ENCODE results near the gene ALDH1L1. TPM values are rescaled to one million over a fixed set of nuclear protein-coding genes. Genes with fewer than 3 reads are reported as not detected.
A peak's percentile ranks its signal among the peaks of the same experiment; 100 is the strongest.

Gene ALDH1L1
- total RNA-seq, 1 donor from 2014 or later = 3.3 TPM

DNA sequence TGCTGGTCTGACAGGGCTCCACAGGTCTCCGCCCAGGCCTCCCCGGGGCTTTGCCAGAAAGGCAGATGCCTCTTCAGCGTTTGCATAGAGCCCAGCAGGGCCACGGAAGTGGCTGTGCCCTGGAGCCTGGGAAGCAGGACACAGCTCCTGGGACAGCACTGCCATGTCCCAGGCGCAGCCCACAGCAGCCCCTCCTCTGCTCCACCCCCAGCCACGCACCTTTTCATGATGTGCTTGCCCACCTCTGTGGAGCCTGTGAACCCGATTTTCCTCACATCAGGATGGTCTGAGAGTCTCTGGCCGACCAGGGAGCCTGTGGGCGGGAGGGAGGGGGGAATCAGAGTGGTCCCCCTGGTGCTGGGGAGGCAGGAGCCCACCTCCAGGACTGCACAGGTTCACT is 62.6 kb downstream of the ALDH1L1 start:
- intact Hi-C loops (cut with DNase I) = no loop called here
- no peaks in the 10 kb centered on the region for H3K9me3 ChIP-seq
- no peak overlapping the region for H3K27ac ChIP-seq
- no peak overlapping the region for H3K4me3 ChIP-seq
- TF ChIP-seq, protein P1, sequence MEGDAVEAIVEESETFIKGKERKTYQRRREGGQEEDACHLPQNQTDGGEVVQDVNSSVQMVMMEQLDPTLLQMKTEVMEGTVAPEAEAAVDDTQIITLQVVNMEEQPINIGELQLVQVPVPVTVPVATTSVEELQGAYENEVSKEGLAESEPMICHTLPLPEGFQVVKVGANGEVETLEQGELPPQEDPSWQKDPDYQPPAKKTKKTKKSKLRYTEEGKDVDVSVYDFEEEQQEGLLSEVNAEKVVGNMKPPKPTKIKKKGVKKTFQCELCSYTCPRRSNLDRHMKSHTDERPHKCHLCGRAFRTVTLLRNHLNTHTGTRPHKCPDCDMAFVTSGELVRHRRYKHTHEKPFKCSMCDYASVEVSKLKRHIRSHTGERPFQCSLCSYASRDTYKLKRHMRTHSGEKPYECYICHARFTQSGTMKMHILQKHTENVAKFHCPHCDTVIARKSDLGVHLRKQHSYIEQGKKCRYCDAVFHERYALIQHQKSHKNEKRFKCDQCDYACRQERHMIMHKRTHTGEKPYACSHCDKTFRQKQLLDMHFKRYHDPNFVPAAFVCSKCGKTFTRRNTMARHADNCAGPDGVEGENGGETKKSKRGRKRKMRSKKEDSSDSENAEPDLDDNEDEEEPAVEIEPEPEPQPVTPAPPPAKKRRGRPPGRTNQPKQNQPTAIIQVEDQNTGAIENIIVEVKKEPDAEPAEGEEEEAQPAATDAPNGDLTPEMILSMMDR (IDR thresholded peaks at IDR 0.05) = no peak
- H3K4me1 ChIP-seq = no peaks in the 10 kb centered on the region
- no peaks in the 10 kb centered on the region for H3K36me3 ChIP-seq
- no peaks in the 10 kb centered on the region for H3K27me3 ChIP-seq
- DNase-seq = peak; percentile 46
- ATAC-seq = no peak

- Histone ChIP-seq H3K4me3 (no peak overlapping the region), H3K27ac (no peak overlapping the region), H3K27me3 (no peaks in the 10 kb centered on the region), H3K36me3 (no peaks in the 10 kb centered on the region), H3K9me3 (no peaks in the 10 kb centered on the region), H3K4me1 (no peaks in the 10 kb centered on the region)
- ATAC-seq = no peak
- intact Hi-C loops (cut with DNase I) = no loop called here
- DNase-seq = no peak
- TF ChIP-seq, protein P1 (IDR thresholded peaks at IDR 0.05) = no peak
Measured at GRCh38 chr3:126117212-126117611, 63.2 kb downstream of the ALDH1L1 start.

DNA sequence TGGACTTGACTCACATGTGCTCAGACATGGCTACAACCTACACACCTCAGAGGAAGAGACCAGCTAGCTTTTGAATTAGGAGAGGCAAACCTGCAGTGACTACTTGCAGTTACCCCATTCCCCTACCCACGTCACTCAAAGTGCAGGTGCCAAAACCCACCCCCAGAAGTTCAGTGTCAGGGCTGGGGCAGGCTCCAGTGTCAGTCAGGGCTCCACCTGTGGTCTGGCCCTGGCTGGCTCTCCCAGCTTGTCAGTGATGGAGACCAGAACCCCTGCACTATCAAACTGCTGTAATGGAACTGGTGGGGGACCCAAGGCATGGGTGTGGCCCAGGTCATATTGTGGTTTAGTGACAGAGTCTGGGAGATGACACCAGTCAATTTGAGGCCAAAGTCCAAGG is 63.9 kb downstream of the ALDH1L1 start:
- Histone ChIP-seq H3K4me3 (no peak overlapping the region), H3K27me3 (no peaks in the 10 kb centered on the region), H3K27ac (no peak overlapping the region), H3K4me1 (no peaks in the 10 kb centered on the region), H3K9me3 (no peaks in the 10 kb centered on the region), H3K36me3 (no peaks in the 10 kb centered on the region)
- intact Hi-C loops (cut with DNase I) = no loop called here
- TF ChIP-seq, protein P1 (IDR thresholded peaks at IDR 0.05) = no peak
- no peak for DNase-seq
- no peak for ATAC-seq

GRCh38 chr3:126114443-126115386 is 65.7 kb downstream of the ALDH1L1 start:
- Histone ChIP-seq H3K36me3 (no peaks in the 10 kb centered on the region), H3K4me3 (no peak overlapping the region), H3K9me3 (no peaks in the 10 kb centered on the region), H3K4me1 (no peaks in the 10 kb centered on the region), H3K27ac (no peak overlapping the region), H3K27me3 (no peaks in the 10 kb centered on the region)
- ATAC-seq (no peak), DNase-seq (no peak)
- TF ChIP-seq, protein P1 (IDR thresholded peaks at IDR 0.05) = no peak
- intact Hi-C loops (cut with DNase I) = no loop called here

GRCh38 chr3:126113733-126114442 is 66.5 kb downstream of the ALDH1L1 start:
- Histone ChIP-seq H3K9me3 (no peaks in the 10 kb centered on the region), H3K36me3 (no peaks in the 10 kb centered on the region), H3K27me3 (no peaks in the 10 kb centered on the region), H3K27ac (no peak overlapping the region), H3K4me1 (no peaks in the 10 kb centered on the region), H3K4me3 (no peak overlapping the region)
- DNase-seq (no peak), ATAC-seq (no peak)
- intact Hi-C loops (cut with DNase I) = no loop called here
- TF ChIP-seq, protein P1 (IDR thresholded peaks at IDR 0.05) = peak; percentile 28
